Endothelial cell of umbilical vein (primary cell): Measurements from ENCODE around the gene D2HGDH. TPM values are rescaled to one million over a fixed set of nuclear protein-coding genes. Genes with fewer than 3 reads are reported as not detected.
A peak's percentile ranks its signal among the peaks of the same experiment; 100 is the strongest.

Experiments used
- Bru-seq: library from RNA; stranded (reverse); fragments of 400-500 nt; gene quantifications from one replicate; lab custom pipeline; 2021; lab: Mats Ljungman, UMichigan
- BruChase-seq, 2 experiments: library from RNA; stranded (reverse); fragments of 400-500 nt; gene quantifications; one replicate each; lab custom pipeline; 2021; lab: Mats Ljungman, UMichigan
- BruUV-seq: library from RNA; stranded (reverse); fragments of 400-500 nt; replicated peaks from 2 replicates; lab custom pipeline; 2021; lab: Mats Ljungman, UMichigan
- CTCF ChIA-PET: fragments of 300-600, 350-600 bp; sonication (Branson Sonifier 250); formaldehyde crosslinking; loops from one replicate; lab custom pipeline; 2021; ENCODE audit warnings: antibody characterized with exemption, inconsistent platforms; lab: Charles Lee
- POLR2A ChIA-PET: fragments of 300-600, 350-600 bp; sonication (Branson Sonifier 250); formaldehyde crosslinking; loops from one replicate; lab custom pipeline; 2021; ENCODE audit warnings: antibody characterized with exemption, inconsistent platforms; lab: Charles Lee
- DNase-seq: peaks from one replicate; pipeline ENCODE4 v3.0.0-alpha.2; 2011; ENCODE audit warnings: low read depth, low spot score
- FAIRE-seq: peaks from 2 replicates; lab custom pipeline; 2011; peaks lifted over from hg19 to GRCh38; lab: Jason Lieb, UNC
- H2AFZ ChIP-seq: 2 replicates; pipeline ENCODE4 v1.6.0; 2012; ENCODE audit warnings: low read depth, low read length, control low read depth, inconsistent platforms
- H3K27ac ChIP-seq: 2 replicates; pipeline ENCODE4 v1.5.1; 2011; ENCODE audit warnings: low read depth, mild to moderate bottlenecking, control low read depth, low read length, moderate library complexity; ENCODE audit not compliant: insufficient read depth
- H3K27me3 ChIP-seq, 2 experiments: 2 replicates each; pipeline versions ENCODE4 v1.6.0 to v1.6.1; 2011; ENCODE audit warnings: low read length in 2 of 2, mixed read lengths in 1 of 2; ENCODE audit not compliant: control insufficient read depth in 2 of 2, insufficient read depth in 2 of 2
- H3K36me3 ChIP-seq, 2 experiments: 2 replicates in 1 of 2; 3 replicates in 1 of 2; pipeline ENCODE4 v1.5.1; 2011; ENCODE audit warnings: low read length in 2 of 2, mild to moderate bottlenecking in 1 of 2, moderate library complexity in 1 of 2; ENCODE audit not compliant: control insufficient read depth in 2 of 2, insufficient read depth in 2 of 2; ENCODE audit errors: extremely low read depth in 1 of 2
- H3K4me1 ChIP-seq: 3 replicates; pipeline ENCODE4 v1.5.1; 2011; ENCODE audit warnings: mild to moderate bottlenecking, low read length; ENCODE audit not compliant: control insufficient read depth, insufficient read depth; ENCODE audit errors: extremely low read depth
- H3K4me2 ChIP-seq: 2 replicates; pipeline ENCODE4 v1.6.1; 2011; ENCODE audit warnings: low read length, control low read depth, mixed read lengths; ENCODE audit not compliant: insufficient read depth
- H3K4me3 ChIP-seq, 3 experiments: fragments of 200-600 bp in 1 of 3; sonication (generic), shearing (Covaris generic) in 1 of 3; replicated peaks in 1 of 3; 2 replicates each; pipeline ENCODE4 v1.5.1; 2011 to 2016; ENCODE audit warnings: control low read depth in 3 of 3, low read length in 3 of 3, mild to moderate bottlenecking in 2 of 3, inconsistent platforms in 1 of 3, low read depth in 1 of 3, moderate library complexity in 1 of 3; ENCODE audit not compliant: insufficient read depth in 1 of 3
- H3K79me2 ChIP-seq: 2 replicates; pipeline ENCODE4 v1.6.0; 2012; ENCODE audit warnings: low read length, inconsistent platforms; ENCODE audit not compliant: control insufficient read depth, insufficient read depth
- H3K9ac ChIP-seq: replicated peaks from 2 replicates; pipeline ENCODE3; 2011; ENCODE audit warnings: low read length, control low read depth; ENCODE audit not compliant: insufficient read depth; ENCODE audit errors: extremely low read depth
- H3K9me1 ChIP-seq: replicated peaks from 3 replicates; pipeline ENCODE4 v1.6.0; 2011; ENCODE audit warnings: mild to moderate bottlenecking, low read length; ENCODE audit not compliant: control insufficient read depth, insufficient read depth; ENCODE audit errors: extremely low read depth
- H3K9me3 ChIP-seq: replicated peaks from 2 replicates; pipeline ENCODE4 v1.5.1; 2012; ENCODE audit warnings: low read length, inconsistent platforms; ENCODE audit not compliant: control insufficient read depth, insufficient read depth
- H4K20me1 ChIP-seq: replicated peaks from 2 replicates; pipeline ENCODE3; 2011; ENCODE audit warnings: mild to moderate bottlenecking, low read length; ENCODE audit not compliant: control insufficient read depth, insufficient read depth; ENCODE audit errors: extremely low read depth
- EZH2 ChIP-seq: IDR thresholded peaks from 2 replicates; pipeline ENCODE4 v1.6.1; 2012; ENCODE audit warnings: borderline replicate concordance, low read depth, mild to moderate bottlenecking, moderate library complexity, low read length, inconsistent platforms; ENCODE audit not compliant: severe bottlenecking
- FOS ChIP-seq: IDR thresholded peaks from 2 replicates; pipeline ENCODE4 v1.6.1; 2011; ENCODE audit warnings: mild to moderate bottlenecking, low read length, moderate library complexity, borderline replicate concordance; ENCODE audit not compliant: insufficient read depth
- GATA2 ChIP-seq: IDR thresholded peaks from 2 replicates; pipeline ENCODE4 v1.7.0; 2011; ENCODE audit warnings: low read depth, mild to moderate bottlenecking, moderate library complexity, mixed read lengths, low read length; ENCODE audit not compliant: insufficient read length, insufficient read depth
- JUN ChIP-seq: IDR thresholded peaks from 2 replicates; pipeline ENCODE4 v1.6.1; 2011; ENCODE audit warnings: borderline replicate concordance, low read depth; ENCODE audit not compliant: insufficient read length, insufficient read depth
- MYC ChIP-seq: IDR thresholded peaks from one replicate; pipeline ENCODE4 v1.6.1; 2011; ENCODE audit warnings: mild to moderate bottlenecking, low read depth, low read length
- POLR2A ChIP-seq: IDR thresholded peaks from 2 replicates; pipeline ENCODE4 v1.6.1; 2012; ENCODE audit warnings: low read depth, mild to moderate bottlenecking, control low read depth, low read length
- POLR2AphosphoS5 ChIP-seq: IDR thresholded peaks from 2 replicates; pipeline ENCODE4 v1.6.1; 2012; ENCODE audit warnings: low read depth, mild to moderate bottlenecking, control low read depth, low read length, moderate library complexity; ENCODE audit not compliant: insufficient read depth
- dilution Hi-C: fragments of 300-500 bp; cut with MboI; formaldehyde crosslinking; loops from one replicate; pipeline ENCODE4 v1.15.0; 2019; ENCODE audit warnings: low sequenced_read_pairs; ENCODE audit not compliant: extremely low pct_ligation_motif_present
- intact Hi-C: fragments of 100-400 bp; cut with micrococcal nuclease; formaldehyde crosslinking; loops from one replicate; pipeline ENCODE4 v1.10.0; 2022
- long read RNA-seq: library from polyadenylated mRNA; stranded (forward); transcript quantifications from one replicate; pipeline ENCODE4 v2.0.0, GENCODE V29; 2021
- polyA minus RNA-seq, 3 experiments: library from RNA; depleted of rRNA, polyadenylated mRNA; stranded (reverse); fragments of >200 nt; gene quantifications; 1 replicate in 1 of 3; 2 replicates in 2 of 3; pipeline ENCODE4 v1.2.3, GENCODE V29; 2011
- polyA plus RNA-seq, 4 experiments: library from polyadenylated mRNA; depleted of rRNA in 3 of 4; stranded (reverse) in 3 of 4; unstranded in 1 of 4; fragments of >200 nt; gene quantifications; 2 replicates each; pipeline versions ENCODE4 v1.2.1 to v1.2.3, GENCODE V29; 2011 to 2012; ENCODE audit warnings: missing spikeins in 1 of 4
- total RNA-seq: library from RNA; stranded (reverse); gene quantifications from 2 replicates; pipeline ENCODE4 v1.2.3, GENCODE V29; 2021
- TF ChIP-seq, protein P1 (sequence below), 2 donors: IDR thresholded peaks; 1 replicate in 1 of 2; 2 replicates in 1 of 2; pipeline ENCODE4 v1.5.1; 2011; ENCODE audit warnings: low read length in 2 of 2, mild to moderate bottlenecking in 2 of 2, moderate library complexity in 2 of 2, control low read depth in 1 of 2, inconsistent platforms in 1 of 2, low read depth in 1 of 2; ENCODE audit not compliant: insufficient read depth in 1 of 2; ENCODE audit errors: extremely low read depth in 1 of 2
- TF ChIP-seq, protein P2 (sequence below): IDR thresholded peaks from 2 replicates; pipeline ENCODE4 v1.6.1; 2011; ENCODE audit not compliant: insufficient read depth, insufficient read length

D2HGDH gene
- total RNA-seq (22.3 and 27.9 TPM in 2 replicates), polyA plus RNA-seq (22.3 and 34.5 TPM in 2 replicates), polyA minus RNA-seq (10.6 and 14.5 TPM in 2 replicates), Bru-seq, nascent RNA (percentile 51 among the genes with signal in this experiment), BruChase-seq, experiment 1, labeled RNA remaining after a 6-hour chase (percentile 68 among the genes with signal in this experiment), BruChase-seq, experiment 2, labeled RNA remaining after a 2-hour chase (percentile 68 among the genes with signal in this experiment)
- polyA plus RNA-seq (2011; cell fraction: cytosol; rRNA removed) = 6.5 and 11.2 TPM in 2 replicates
- polyA plus RNA-seq (2011; cell fraction: nucleus; rRNA removed) = 157 and 189 TPM in 2 replicates
- polyA plus RNA-seq (2012) = 17.8 and 28.8 TPM in 2 replicates
- polyA minus RNA-seq (2011; cell fraction: cytosol; rRNA and poly(A)+ RNA removed) = 3.1 TPM
- 24.5 and 39.8 TPM in 2 replicates for polyA minus RNA-seq (2011; cell fraction: nucleus; rRNA and poly(A)+ RNA removed)
- long read RNA-seq, partial matches to known transcripts = 5 of 24 reads
- long read RNA-seq, other reads (novel, unspliced or antisense) = 13 of 24 reads

DNA sequence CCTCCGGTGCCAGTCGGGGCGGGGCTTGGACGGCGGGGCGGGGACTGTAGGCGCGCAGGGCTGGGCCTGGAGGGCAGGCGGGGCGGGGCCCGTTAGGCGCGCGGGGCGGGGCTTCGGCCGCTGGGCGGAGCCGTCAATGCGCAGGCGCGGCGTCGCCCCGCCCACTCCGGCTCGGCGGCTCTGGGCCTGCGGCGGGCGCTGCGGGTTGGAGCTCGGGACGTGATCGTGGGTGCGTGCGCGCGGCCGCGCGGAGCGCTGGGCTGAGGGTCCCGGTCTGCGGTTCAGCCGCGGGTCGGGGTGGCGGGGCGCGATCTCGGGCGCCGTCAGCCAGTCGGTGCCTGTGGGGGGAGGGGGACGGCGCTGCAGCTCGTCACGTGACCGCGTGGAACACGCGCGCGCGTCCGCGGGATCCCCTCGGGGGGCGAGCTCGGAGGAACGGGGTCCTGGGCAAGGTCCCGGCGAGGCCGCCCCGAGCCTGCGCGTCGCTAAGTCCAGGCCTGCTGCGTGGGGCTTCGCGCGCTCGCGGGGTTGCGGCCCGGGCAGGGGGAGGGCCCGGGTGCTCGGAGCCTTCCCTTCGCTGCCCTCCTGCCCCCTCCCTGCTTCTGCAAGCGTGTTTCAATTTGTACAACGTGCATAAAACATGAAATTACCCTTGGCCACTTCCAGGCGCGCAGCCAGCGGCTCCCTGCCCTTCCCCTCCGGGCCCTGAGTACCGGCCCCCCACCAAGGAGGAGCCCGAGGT lies at the start of gene D2HGDH:
D2HGDH (plus strand) TSS at position 164 of the 742 bp plus-strand sequence. CDS start 595 bp downstream, outside the sequence.
- Histone ChIP-seq H3K4me3 (peak within 1 kb of the TSS; percentile 50 to 87 (median 60)), H3K27me3 (no peaks in the 10 kb centered on the region), H3K79me2 (no peaks in the 10 kb centered on the region), H3K4me2 (peak within 1 kb of the TSS; percentile 58), H3K36me3 (no peaks in the 10 kb centered on the region), H3K27ac (peak within 1 kb of the TSS; percentile 41), H3K9me3 (no peaks in the 10 kb centered on the region), H2AFZ (peak within 1 kb of the TSS; percentile 88), H3K9ac (peak within 1 kb of the TSS; percentile 59), H3K4me1 (peaks cover 15% of the 10 kb centered on the region), H3K9me1 (no peaks in the 10 kb centered on the region), H4K20me1 (no peaks in the 10 kb centered on the region)
- ChIA-PET CTCF (interaction anchor here (0.8 to 5.2 kb wide), 11 partner anchors 10 to 144 kb away, joined by 3 to 41 read pairs (median 4); partner anchors contain the start of genes ATG4B, DTYMK and ING5), POLR2A (interaction anchor here (0.9 kb wide), 1 partner anchor 46 kb away, joined by 5 read pairs; no protein-coding TSS in a partner anchor)
- dilution Hi-C loops (no loop called here), intact Hi-C loops (loop anchor here (1.0 to 5.0 kb wide), 9 partner anchors 16 to 587 kb away; partner anchors contain the start of genes DTYMK, FARP2, ING5 and PASK)
- FAIRE-seq (peak; percentile 68), DNase-seq (peak; percentile 78)
- BruUV-seq = no TSS peak
- TF ChIP-seq EZH2 (no peak), FOS (no peak), POLR2AphosphoS5 (peak; percentile 97), GATA2 (no peak), MYC (peak; percentile 10), JUN (no peak), POLR2A (peak; percentile 98)
- TF ChIP-seq, protein P1, sequence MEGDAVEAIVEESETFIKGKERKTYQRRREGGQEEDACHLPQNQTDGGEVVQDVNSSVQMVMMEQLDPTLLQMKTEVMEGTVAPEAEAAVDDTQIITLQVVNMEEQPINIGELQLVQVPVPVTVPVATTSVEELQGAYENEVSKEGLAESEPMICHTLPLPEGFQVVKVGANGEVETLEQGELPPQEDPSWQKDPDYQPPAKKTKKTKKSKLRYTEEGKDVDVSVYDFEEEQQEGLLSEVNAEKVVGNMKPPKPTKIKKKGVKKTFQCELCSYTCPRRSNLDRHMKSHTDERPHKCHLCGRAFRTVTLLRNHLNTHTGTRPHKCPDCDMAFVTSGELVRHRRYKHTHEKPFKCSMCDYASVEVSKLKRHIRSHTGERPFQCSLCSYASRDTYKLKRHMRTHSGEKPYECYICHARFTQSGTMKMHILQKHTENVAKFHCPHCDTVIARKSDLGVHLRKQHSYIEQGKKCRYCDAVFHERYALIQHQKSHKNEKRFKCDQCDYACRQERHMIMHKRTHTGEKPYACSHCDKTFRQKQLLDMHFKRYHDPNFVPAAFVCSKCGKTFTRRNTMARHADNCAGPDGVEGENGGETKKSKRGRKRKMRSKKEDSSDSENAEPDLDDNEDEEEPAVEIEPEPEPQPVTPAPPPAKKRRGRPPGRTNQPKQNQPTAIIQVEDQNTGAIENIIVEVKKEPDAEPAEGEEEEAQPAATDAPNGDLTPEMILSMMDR (IDR thresholded peaks at IDR 0.05; ENCODE audit: extremely low read depth in 1 of 2, insufficient read depth in 1 of 2, low read depth in 1 of 2, low read length in 2 of 2) = no peak
- TF ChIP-seq, protein P2, sequence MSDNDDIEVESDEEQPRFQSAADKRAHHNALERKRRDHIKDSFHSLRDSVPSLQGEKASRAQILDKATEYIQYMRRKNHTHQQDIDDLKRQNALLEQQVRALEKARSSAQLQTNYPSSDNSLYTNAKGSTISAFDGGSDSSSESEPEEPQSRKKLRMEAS = peak; percentile 33
